Uterus (tissue), 4 donors: ENCODE measurements around the gene FAM43A. TPM values are rescaled to one million over a fixed set of nuclear protein-coding genes. Genes with fewer than 3 reads are reported as not detected.

ENCODE experiments used
- DNase-seq, 2 donors: peaks; one replicate each; pipeline ENCODE4 v3.0.0-alpha.2; 2019 to 2020
- H3K27ac ChIP-seq, 2 donors: fragments of 200-600 bp; sonication (generic); 1 replicate in 1 of 2; 2 replicates in 1 of 2; pipeline ENCODE4 v1.5.1; 2016 to 2018
- H3K27me3 ChIP-seq, 2 donors: fragments of 200-600 bp; sonication (generic); one replicate each; pipeline ENCODE4 v1.5.1; 2018 to 2019; ENCODE audit warnings: control low read depth in 1 of 2
- H3K36me3 ChIP-seq, 2 donors: fragments of 200-600 bp; sonication (generic); one replicate each; pipeline ENCODE4 v1.5.1; 2019; ENCODE audit warnings: control low read depth in 1 of 2
- H3K4me1 ChIP-seq, 2 donors: fragments of 200-600 bp; sonication (generic); one replicate each; pipeline ENCODE4 v1.5.1; 2018 to 2019; ENCODE audit warnings: control low read depth in 1 of 2
- H3K4me3 ChIP-seq, 2 donors: fragments of 200-600 bp; sonication (generic); 1 replicate in 1 of 2; 2 replicates in 1 of 2; pipeline ENCODE4 v1.5.1; 2018 to 2019; ENCODE audit warnings: mild to moderate bottlenecking in 1 of 2
- H3K9me3 ChIP-seq, 2 donors: fragments of 200-600 bp; sonication (generic); one replicate each; pipeline ENCODE4 v1.5.1; 2019; ENCODE audit warnings: control low read depth in 1 of 2
- CTCF ChIP-seq, 4 experiments: fragments of 200-600 bp in 2 of 4; fragments of 450-650 bp in 2 of 4; sonication (generic) in 2 of 4; IDR thresholded peaks; one replicate each; pipeline ENCODE4 v1.5.1; 2016 to 2019; ENCODE audit warnings: antibody characterized with exemption in 4 of 4, mild to moderate bottlenecking in 2 of 4, moderate library complexity in 1 of 4
- POLR2A ChIP-seq, 2 donors: fragments of 450-650 bp; IDR thresholded peaks; one replicate each; pipeline ENCODE4 v1.6.1; 2016; ENCODE audit warnings: antibody characterized with exemption in 2 of 2, mild to moderate bottlenecking in 1 of 2, moderate library complexity in 1 of 2
- intact Hi-C: fragments of 100-400 bp; cut with DNase I; formaldehyde crosslinking; loops from one replicate; pipeline ENCODE4 v1.15.1; 2023; ENCODE audit warnings: low total_unique reads
- total RNA-seq, 4 donors: library from RNA; depleted of rRNA in 3 of 4; stranded (reverse); fragments of >200 nt in 3 of 4; gene quantifications; one replicate each; pipeline versions ENCODE4 v1.1.0 to v1.2.4, GENCODE V29; 2014 to 2023
- donor health status: DM: yes; HTN: yes; CAD: no.

The FAM43A gene
- total RNA-seq, 4 donors from 2014 or later, result 12.9 to 25.2 (median 19.3) TPM

- intact Hi-C loops, result no loop called here
- H3K4me1 ChIP-seq, result peaks cover 6 to 7% of the 10 kb centered on the region in 2 donors
- H3K9me3 ChIP-seq, result no peaks in the 10 kb centered on the region
- no peak overlapping the region for H3K4me3 ChIP-seq
- no peaks in the 10 kb centered on the region for H3K36me3 ChIP-seq
- TF ChIP-seq CTCF (IDR thresholded peaks at IDR 0.05) (no peak), POLR2A (IDR thresholded peaks at IDR 0.05) (no peak)
- DNase-seq, result no peak
- no peak overlapping the region for H3K27ac ChIP-seq
- no peaks in the 10 kb centered on the region for H3K27me3 ChIP-seq
Observed at GRCh38 chr3:194667363-194667762, 18.3 kb upstream of the FAM43A start.

DNA sequence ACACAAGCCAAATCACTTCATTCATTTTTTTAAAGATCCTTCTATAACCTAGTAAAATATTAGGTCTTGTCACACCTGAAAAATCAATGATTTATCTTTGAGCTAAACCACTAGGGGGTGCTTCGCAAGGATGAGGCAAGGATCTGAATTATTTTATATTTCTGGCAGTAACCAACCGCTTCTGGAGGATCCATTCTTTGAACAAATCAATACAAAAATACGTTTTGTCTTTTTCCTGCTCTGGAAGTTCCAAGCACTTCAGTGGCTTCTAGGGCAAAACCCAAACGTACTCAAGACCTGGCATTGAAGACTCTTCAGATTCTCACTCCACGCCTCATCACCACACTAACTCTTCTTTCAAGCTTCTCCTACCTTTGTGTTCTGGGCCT, 14.2 kb upstream of the FAM43A start:
- intact Hi-C loops, result no loop called here
- Histone ChIP-seq H3K4me3 (peak overlapping the region; percentile 68 to 82), H3K27me3 (no peaks in the 10 kb centered on the region), H3K27ac (peak overlapping the region; percentile 86 to 93), H3K4me1 (peaks cover 6 to 7% of the 10 kb centered on the region in 2 donors), H3K36me3 (no peaks in the 10 kb centered on the region), H3K9me3 (no peaks in the 10 kb centered on the region)
- TF ChIP-seq CTCF (IDR thresholded peaks at IDR 0.05) (peak; percentile 9 to 36 (median 15)), POLR2A (IDR thresholded peaks at IDR 0.05) (no peak)
- no peak for DNase-seq

- TF ChIP-seq CTCF (IDR thresholded peaks at IDR 0.05) (no peak), POLR2A (IDR thresholded peaks at IDR 0.05) (peak in 1 of 2 donors; percentile 40)
- Histone ChIP-seq H3K27me3 (no peaks in the 10 kb centered on the region), H3K27ac (peak within 1 kb of the TSS; percentile 86 to 93), H3K9me3 (no peaks in the 10 kb centered on the region), H3K4me1 (peaks cover 6 to 7% of the 10 kb centered on the region in 2 donors), H3K36me3 (no peaks in the 10 kb centered on the region), H3K4me3 (peak within 1 kb of the TSS; percentile 68 to 82)
- DNase-seq, result peak; percentile 91 to 92
- intact Hi-C loops, result no loop called here
Observed at GRCh38 chr3:194671900-194672808, 13.5 kb upstream of the FAM43A start, which contains the start of gene LSG1. LSG1 (minus strand) TSS chr3:194672191; CDS start chr3:194672162, 29 bp downstream.

DNA sequence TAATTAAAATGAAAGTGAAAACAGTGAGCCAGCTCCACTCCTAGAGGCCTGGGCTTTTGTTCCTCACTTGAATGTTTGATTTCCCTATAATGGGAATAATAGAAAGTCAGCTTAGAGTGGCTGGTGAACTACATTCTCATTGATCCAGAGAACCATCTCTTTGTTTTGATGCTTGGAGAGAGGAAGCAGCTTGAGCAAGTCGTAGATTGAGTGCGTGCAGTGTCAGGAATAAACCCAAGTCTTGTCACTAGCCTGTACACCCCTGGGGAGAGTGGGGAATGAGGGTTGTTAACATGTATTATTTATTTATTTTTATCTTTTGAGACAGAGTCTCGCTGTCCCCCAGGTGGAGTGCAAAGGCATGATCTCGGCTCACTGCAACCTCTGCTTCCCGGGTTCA, 12.8 kb upstream of the FAM43A start:
- Histone ChIP-seq H3K36me3 (no peaks in the 10 kb centered on the region), H3K9me3 (no peaks in the 10 kb centered on the region), H3K27me3 (no peaks in the 10 kb centered on the region), H3K4me1 (peaks cover 6 to 7% of the 10 kb centered on the region in 2 donors), H3K27ac (peak overlapping the region; percentile 86 to 93), H3K4me3 (peak overlapping the region; percentile 68 to 82)
- intact Hi-C loops, result no loop called here
- TF ChIP-seq POLR2A (IDR thresholded peaks at IDR 0.05), result no peak
- TF ChIP-seq CTCF (IDR thresholded peaks at IDR 0.05), result no peak
- DNase-seq, result no peak

- Histone ChIP-seq H3K27me3 (no peaks in the 10 kb centered on the region), H3K4me3 (no peak overlapping the region), H3K4me1 (peaks cover 6 to 7% of the 10 kb centered on the region in 2 donors), H3K36me3 (no peaks in the 10 kb centered on the region), H3K27ac (no peak overlapping the region), H3K9me3 (no peaks in the 10 kb centered on the region)
- TF ChIP-seq POLR2A (IDR thresholded peaks at IDR 0.05) (no peak), CTCF (IDR thresholded peaks at IDR 0.05) (no peak)
- DNase-seq, result no peak
- intact Hi-C loops, result no loop called here
Observed at GRCh38 chr3:194673761-194674160, 11.9 kb upstream of the FAM43A start.
